Prostate gland (tissue), 2 donors: ENCODE measurements around the gene RRP8. TPM values are rescaled to one million over a fixed set of nuclear protein-coding genes. Genes with fewer than 3 reads are reported as not detected.

Experiments
- DNase-seq: peaks from one replicate; pipeline ENCODE4 v3.0.0-alpha.2; 2019; ENCODE audit warnings: low spot score
- H3K27ac ChIP-seq, 2 donors: fragments of 200-600 bp; sonication (generic); 2 replicates each; pipeline ENCODE4 v1.5.1; 2017 to 2019
- H3K27me3 ChIP-seq: fragments of 200-600 bp; sonication (generic); replicated peaks from 2 replicates; pipeline ENCODE4 v1.5.1; 2019; ENCODE audit not compliant: insufficient read depth
- H3K36me3 ChIP-seq, 2 donors: fragments of 200-600 bp; sonication (generic); 1 replicate in 1 of 2; 2 replicates in 1 of 2; pipeline versions ENCODE4 v1.5.1 to v1.8.1; 2017 to 2019
- H3K4me1 ChIP-seq: fragments of 200-600 bp; sonication (generic); replicated peaks from 2 replicates; pipeline ENCODE4 v1.5.1; 2019
- H3K4me3 ChIP-seq, 2 donors: fragments of 200-600 bp; sonication (generic); 2 replicates each; pipeline ENCODE4 v1.5.1; 2017 to 2019
- H3K9me3 ChIP-seq: fragments of 200-600 bp; sonication (generic); 2 replicates; pipeline ENCODE4 v1.5.1; 2017
- POLR2A ChIP-seq: fragments of 450-650 bp; IDR thresholded peaks from one replicate; pipeline ENCODE4 v1.6.1; 2016; ENCODE audit warnings: antibody characterized with exemption, mild to moderate bottlenecking
- POLR2AphosphoS5 ChIP-seq: sonication (generic); formaldehyde crosslinking; IDR thresholded peaks from one replicate; pipeline ENCODE4 v1.6.1; 2017; ENCODE audit warnings: antibody characterized with exemption
- WGBS: methylation state at CpG from one replicate; pipeline ENCODE4 v1.1.5; 2018; 5-methylcytosine and 5-hydroxymethylcytosine counted together
- intact Hi-C: fragments of 100-400 bp; cut with DNase I; formaldehyde crosslinking; loops from one replicate; pipeline ENCODE4 v1.14.2; 2022
- total RNA-seq, 2 donors: library from RNA; depleted of rRNA; stranded (reverse); fragments of >200 nt; gene quantifications; one replicate each; pipeline ENCODE4 v1.1.0, GENCODE V29; 2016
- TF ChIP-seq, protein P1 (sequence below), 4 experiments: fragments of 200-600 bp in 2 of 4; fragments of 450-650 bp in 2 of 4; sonication (generic) in 2 of 4; IDR thresholded peaks; 1 replicate in 3 of 4; 2 replicates in 1 of 4; pipeline ENCODE4 v1.5.1; 2016 to 2019; ENCODE audit warnings: antibody characterized with exemption in 4 of 4, mild to moderate bottlenecking in 2 of 4, moderate library complexity in 2 of 4

RRP8 gene
- total RNA-seq, 2 donors from 2014 or later = 16.4 to 16.6 TPM

DNA sequence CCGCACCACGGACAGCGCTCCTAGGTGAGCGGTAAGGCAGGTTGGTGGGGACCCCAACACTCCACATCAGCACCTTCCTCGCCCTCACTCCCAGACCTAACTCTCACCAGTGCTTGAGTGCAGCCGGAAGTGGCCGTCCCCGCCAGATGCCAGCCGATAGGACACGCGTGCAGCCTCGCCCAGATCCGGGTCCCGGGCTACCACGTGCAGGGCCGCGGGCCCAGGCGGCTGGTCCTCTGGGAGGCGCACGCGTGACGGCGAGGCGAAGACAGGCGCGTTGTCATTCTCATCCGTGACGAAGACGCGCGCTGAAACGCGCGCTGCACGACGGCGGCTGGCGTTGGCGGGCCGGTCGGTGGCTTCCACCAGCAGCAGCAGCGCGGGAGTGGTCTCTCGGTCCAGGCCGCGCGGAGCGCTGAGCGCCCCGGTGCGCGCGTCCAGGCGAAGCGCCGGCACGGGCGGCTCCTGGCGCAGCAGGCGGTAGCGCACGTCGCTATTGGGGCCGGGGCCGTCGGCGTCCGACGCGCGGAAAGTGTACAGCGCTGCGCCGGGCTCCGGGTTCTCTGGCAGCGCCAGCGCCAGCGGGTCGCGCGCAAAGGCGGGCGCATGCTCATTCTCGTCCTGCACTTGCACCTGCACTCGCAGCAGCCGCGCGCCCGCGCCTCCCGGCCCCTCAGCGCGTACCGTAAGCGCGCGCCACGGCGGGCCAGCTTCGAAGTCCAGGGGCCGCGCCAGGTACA, 26.6 kb upstream of the RRP8 start:
- Histone ChIP-seq H3K4me1 (no peaks in the 10 kb centered on the region), H3K27me3 (no peaks in the 10 kb centered on the region), H3K36me3 (no peaks in the 10 kb centered on the region), H3K4me3 (peak overlapping the region; percentile 5 to 16), H3K27ac (no peak overlapping the region), H3K9me3 (no peaks in the 10 kb centered on the region)
- 73% methylated on average over 84 of the region's 102 CpGs for WGBS
- TF ChIP-seq POLR2A = no peak
- TF ChIP-seq, protein P1, sequence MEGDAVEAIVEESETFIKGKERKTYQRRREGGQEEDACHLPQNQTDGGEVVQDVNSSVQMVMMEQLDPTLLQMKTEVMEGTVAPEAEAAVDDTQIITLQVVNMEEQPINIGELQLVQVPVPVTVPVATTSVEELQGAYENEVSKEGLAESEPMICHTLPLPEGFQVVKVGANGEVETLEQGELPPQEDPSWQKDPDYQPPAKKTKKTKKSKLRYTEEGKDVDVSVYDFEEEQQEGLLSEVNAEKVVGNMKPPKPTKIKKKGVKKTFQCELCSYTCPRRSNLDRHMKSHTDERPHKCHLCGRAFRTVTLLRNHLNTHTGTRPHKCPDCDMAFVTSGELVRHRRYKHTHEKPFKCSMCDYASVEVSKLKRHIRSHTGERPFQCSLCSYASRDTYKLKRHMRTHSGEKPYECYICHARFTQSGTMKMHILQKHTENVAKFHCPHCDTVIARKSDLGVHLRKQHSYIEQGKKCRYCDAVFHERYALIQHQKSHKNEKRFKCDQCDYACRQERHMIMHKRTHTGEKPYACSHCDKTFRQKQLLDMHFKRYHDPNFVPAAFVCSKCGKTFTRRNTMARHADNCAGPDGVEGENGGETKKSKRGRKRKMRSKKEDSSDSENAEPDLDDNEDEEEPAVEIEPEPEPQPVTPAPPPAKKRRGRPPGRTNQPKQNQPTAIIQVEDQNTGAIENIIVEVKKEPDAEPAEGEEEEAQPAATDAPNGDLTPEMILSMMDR (IDR thresholded peaks at IDR 0.05) = no peak
- no peak for TF ChIP-seq POLR2AphosphoS5
- intact Hi-C loops = no loop called here
- no peak for DNase-seq

GRCh38 chr11:6629573-6629891, 26.1 kb upstream of the RRP8 start:
- DNase-seq = no peak
- WGBS = 91% methylated on average over 24 of the region's 24 CpGs

GRCh38 chr11:6628526-6628925, 25.1 kb upstream of the RRP8 start:
- H3K27ac ChIP-seq = no peak overlapping the region
- DNase-seq = no peak
- H3K9me3 ChIP-seq = no peaks in the 10 kb centered on the region
- intact Hi-C loops = no loop called here
- TF ChIP-seq, protein P1 (IDR thresholded peaks at IDR 0.05) = no peak
- no peak for TF ChIP-seq POLR2AphosphoS5
- no peak for TF ChIP-seq POLR2A
- no peak overlapping the region for H3K4me3 ChIP-seq
- H3K36me3 ChIP-seq = no peaks in the 10 kb centered on the region
- H3K27me3 ChIP-seq = no peaks in the 10 kb centered on the region
- WGBS = 89% methylated on average over 4 of the region's 4 CpGs
- H3K4me1 ChIP-seq = no peaks in the 10 kb centered on the region

More at GRCh38 chr11:6629573-6629891, 26.1 kb upstream of the RRP8 start:
- H3K27ac ChIP-seq = no peak overlapping the region
- no peak overlapping the region for H3K4me3 ChIP-seq
- H3K9me3 ChIP-seq = no peaks in the 10 kb centered on the region
- H3K27me3 ChIP-seq = no peaks in the 10 kb centered on the region
- intact Hi-C loops = no loop called here
- H3K36me3 ChIP-seq = no peaks in the 10 kb centered on the region
- no peak for TF ChIP-seq POLR2A
- TF ChIP-seq POLR2AphosphoS5 = no peak
- TF ChIP-seq, protein P1 (IDR thresholded peaks at IDR 0.05) = no peak
- H3K4me1 ChIP-seq = no peaks in the 10 kb centered on the region

- Histone ChIP-seq H3K27me3 (no peaks in the 10 kb centered on the region), H3K36me3 (no peaks in the 10 kb centered on the region), H3K9me3 (no peaks in the 10 kb centered on the region), H3K27ac (no peak overlapping the region), H3K4me1 (no peaks in the 10 kb centered on the region), H3K4me3 (no peak overlapping the region)
- no peak for DNase-seq
- 73% methylated on average over 2 of the region's 2 CpGs for WGBS
- TF ChIP-seq POLR2AphosphoS5 (no peak), POLR2A (no peak)
- TF ChIP-seq, protein P1 (IDR thresholded peaks at IDR 0.05) = no peak
- intact Hi-C loops = no loop called here
These were observed 24.4 kb upstream of the RRP8 start for GRCh38 chr11:6627762-6628241.
